ENCODE measurements around the gene AGPAT2. TPM values are rescaled to one million over a fixed set of nuclear protein-coding genes. Genes with fewer than 3 reads are reported as not detected.

AGPAT2 gene
- total RNA-seq, 1 donor from 2014 or later, result 30.8 TPM

- no peak overlapping the region for H3K27ac Mint-ChIP-seq (ENCODE audit: unreplicated experiment)
- no peak overlapping the region for H2AFZ ChIP-seq (ENCODE audit: low read depth, low read length)
- H3K4me2 ChIP-seq (ENCODE audit: low read length), result no peak overlapping the region
- no peaks in the 10 kb centered on the region for H3K27me3 ChIP-seq (ENCODE audit: insufficient read depth, low read length)
- TF ChIP-seq CTCF (IDR thresholded peaks at IDR 0.05; ENCODE audit: insufficient read depth, low read depth, low read length), result no peak
- no peak for TF ChIP-seq EZH2 (IDR thresholded peaks at IDR 0.05; ENCODE audit: insufficient read depth, low read length)
- H4K20me1 ChIP-seq (ENCODE audit: insufficient read depth, low read length), result no peaks in the 10 kb centered on the region
- no peak for DNase-seq (ENCODE audit: low read depth)
- no peaks in the 10 kb centered on the region for H3K36me3 ChIP-seq (ENCODE audit: insufficient read depth, low read length)
- H3K79me2 ChIP-seq (ENCODE audit: insufficient read depth, low read length), result no peaks in the 10 kb centered on the region
- H3K4me1 ChIP-seq (ENCODE audit: insufficient read depth, low read length), result no peaks in the 10 kb centered on the region
- H3K27me3 Mint-ChIP-seq (ENCODE audit: low read depth, unreplicated experiment), result peaks cover 25% of the 10 kb centered on the region
- no peaks in the 10 kb centered on the region for H3K36me3 Mint-ChIP-seq (ENCODE audit: low read depth, unreplicated experiment)
- H3K4me3 ChIP-seq (ENCODE audit: insufficient read depth, low read depth, low read length), result no peak overlapping the region
- H3K9me3 Mint-ChIP-seq (ENCODE audit: unreplicated experiment), result no peaks in the 10 kb centered on the region
- no peak for FAIRE-seq
- no peaks in the 10 kb centered on the region for H3K9me3 ChIP-seq (ENCODE audit: insufficient read depth, low read depth, low read length)
- no peak overlapping the region for H3K4me3 Mint-ChIP-seq (ENCODE audit: unreplicated experiment)
- peaks cover 8% of the 10 kb centered on the region for H3K4me1 Mint-ChIP-seq (ENCODE audit: low read depth, unreplicated experiment)
- no peak overlapping the region for H3K9ac ChIP-seq (ENCODE audit: low read length)
- H3K27ac ChIP-seq (ENCODE audit: low read depth, low read length), result no peak overlapping the region
These were observed 5.2 kb upstream of the AGPAT2 start for GRCh38 chr9:136692185-136693134.

GRCh38 chr9:136691316-136692184, 4.3 kb upstream of the AGPAT2 start:
- H3K27ac ChIP-seq (ENCODE audit: low read depth, low read length), result no peak overlapping the region
- Mint-ChIP-seq H3K27me3 (ENCODE audit: low read depth, unreplicated experiment) (peaks cover 23% of the 10 kb centered on the region), H3K27ac (ENCODE audit: unreplicated experiment) (no peak overlapping the region), H3K36me3 (ENCODE audit: low read depth, unreplicated experiment) (no peaks in the 10 kb centered on the region), H3K4me3 (ENCODE audit: unreplicated experiment) (no peak overlapping the region), H3K9me3 (ENCODE audit: unreplicated experiment) (no peaks in the 10 kb centered on the region), H3K4me1 (ENCODE audit: low read depth, unreplicated experiment) (peaks cover 6% of the 10 kb centered on the region)
- no peak overlapping the region for H2AFZ ChIP-seq (ENCODE audit: low read depth, low read length)
- H3K4me2 ChIP-seq (ENCODE audit: low read length), result no peak overlapping the region
- H3K27me3 ChIP-seq (ENCODE audit: insufficient read depth, low read length), result no peaks in the 10 kb centered on the region
- no peaks in the 10 kb centered on the region for H4K20me1 ChIP-seq (ENCODE audit: insufficient read depth, low read length)
- TF ChIP-seq EZH2 (IDR thresholded peaks at IDR 0.05; ENCODE audit: insufficient read depth, low read length), result no peak
- TF ChIP-seq CTCF (IDR thresholded peaks at IDR 0.05; ENCODE audit: insufficient read depth, low read depth, low read length), result no peak
- H3K4me3 ChIP-seq (ENCODE audit: insufficient read depth, low read depth, low read length), result no peak overlapping the region
- no peak overlapping the region for H3K9ac ChIP-seq (ENCODE audit: low read length)
- no peaks in the 10 kb centered on the region for H3K4me1 ChIP-seq (ENCODE audit: insufficient read depth, low read length)
- no peaks in the 10 kb centered on the region for H3K79me2 ChIP-seq (ENCODE audit: insufficient read depth, low read length)
- DNase-seq (ENCODE audit: low read depth) (no peak), FAIRE-seq (no peak)
- H3K36me3 ChIP-seq (ENCODE audit: insufficient read depth, low read length), result no peaks in the 10 kb centered on the region
- H3K9me3 ChIP-seq (ENCODE audit: insufficient read depth, low read depth, low read length), result no peaks in the 10 kb centered on the region
